HG03159 (cell line): ENCODE data around the gene AGMO.

Experiments used
- ATAC-seq: cut with Tn5 transposase; IDR thresholded peaks from one replicate; pipeline ENCODE4 v1.9.1; 2021; ENCODE audit warnings: mild to moderate bottlenecking, moderate library complexity; ENCODE audit not compliant: unreplicated experiment

Gene AGMO

GRCh38 chr7:15462721-15463389, 99.0 kb downstream of the AGMO start:
- ATAC-seq = no peak

GRCh38 chr7:15461576-15461975, 100.2 kb downstream of the AGMO start:
- ATAC-seq = no peak

- ATAC-seq = no peak
These were observed 102.7 kb downstream of the AGMO start for GRCh38 chr7:15459018-15459615.

GRCh38 chr7:15457990-15458955, 103.5 kb downstream of the AGMO start:
- ATAC-seq = no peak

GRCh38 chr7:15452670-15453069, 109.1 kb downstream of the AGMO start:
- ATAC-seq = no peak

- no peak for ATAC-seq
These were observed 115.1 kb downstream of the AGMO start for GRCh38 chr7:15446722-15447121.

- ATAC-seq = no peak
These were observed 115.5 kb downstream of the AGMO start for GRCh38 chr7:15446280-15446679.

GRCh38 chr7:15441915-15442314, 119.9 kb downstream of the AGMO start:
- ATAC-seq = no peak

GRCh38 chr7:15440482-15440881, 121.3 kb downstream of the AGMO start:
- no peak for ATAC-seq

GRCh38 chr7:15439853-15440252, 122.0 kb downstream of the AGMO start:
- ATAC-seq = no peak

- no peak for ATAC-seq
These were observed 128.7 kb downstream of the AGMO start for GRCh38 chr7:15433151-15433550.

GRCh38 chr7:15430911-15431310, 130.9 kb downstream of the AGMO start:
- no peak for ATAC-seq

GRCh38 chr7:15430191-15430590, 131.6 kb downstream of the AGMO start:
- no peak for ATAC-seq

- no peak for ATAC-seq
These were observed 137.3 kb downstream of the AGMO start for GRCh38 chr7:15424468-15424867.

- no peak for ATAC-seq
These were observed 142.2 kb downstream of the AGMO start for GRCh38 chr7:15419596-15419995.

GRCh38 chr7:15418264-15418663, 143.6 kb downstream of the AGMO start:
- ATAC-seq = no peak

GRCh38 chr7:15417341-15417988, 144.3 kb downstream of the AGMO start:
- ATAC-seq = no peak

GRCh38 chr7:15411019-15411418, 150.8 kb downstream of the AGMO start:
- ATAC-seq = no peak

- ATAC-seq = no peak
These were observed 153.9 kb downstream of the AGMO start for GRCh38 chr7:15407910-15408309.

GRCh38 chr7:15403751-15404150, 158.1 kb downstream of the AGMO start:
- no peak for ATAC-seq

- no peak for ATAC-seq
These were observed 158.5 kb downstream of the AGMO start for GRCh38 chr7:15403315-15403714.
